Measurements from ENCODE around the gene LGR6.
A peak's percentile ranks its signal among the peaks of the same experiment; 100 is the strongest.

The LGR6 gene

GRCh38 chr1:202272103-202272845 is 78.7 kb downstream of the LGR6 start:
- no peak for DNase-seq

GRCh38 chr1:202274611-202275010 is 81.0 kb downstream of the LGR6 start:
- DNase-seq, result no peak

- no peak for DNase-seq
Measured at GRCh38 chr1:202275061-202275770, 81.6 kb downstream of the LGR6 start.

- DNase-seq, result no peak
Measured at GRCh38 chr1:202276081-202276715, 82.6 kb downstream of the LGR6 start.

- DNase-seq, result no peak
Measured at GRCh38 chr1:202276920-202277319, 83.3 kb downstream of the LGR6 start.

GRCh38 chr1:202278751-202279150 is 85.2 kb downstream of the LGR6 start:
- no peak for DNase-seq

GRCh38 chr1:202279806-202280205 is 86.2 kb downstream of the LGR6 start:
- no peak for DNase-seq

GRCh38 chr1:202280595-202280994 is 87.0 kb downstream of the LGR6 start:
- DNase-seq, result no peak

GRCh38 chr1:202281316-202282024 is 87.9 kb downstream of the LGR6 start:
- no peak for DNase-seq

- no peak for DNase-seq
Measured at GRCh38 chr1:202282025-202282371, 88.4 kb downstream of the LGR6 start.

GRCh38 chr1:202282596-202283283 is 89.1 kb downstream of the LGR6 start:
- DNase-seq, result no peak

GRCh38 chr1:202283379-202283844 is 89.8 kb downstream of the LGR6 start:
- DNase-seq, result no peak

GRCh38 chr1:202283991-202284390 is 90.4 kb downstream of the LGR6 start:
- no peak for DNase-seq

GRCh38 chr1:202285908-202286307 is 92.3 kb downstream of the LGR6 start:
- DNase-seq, result no peak

- no peak for DNase-seq
Measured at GRCh38 chr1:202286622-202287097, 93.1 kb downstream of the LGR6 start.

GRCh38 chr1:202287196-202287595 is 93.6 kb downstream of the LGR6 start:
- no peak for DNase-seq

- DNase-seq, result peak; percentile 70
Measured at GRCh38 chr1:202288177-202288576, 94.6 kb downstream of the LGR6 start.

- DNase-seq, result no peak
Measured at GRCh38 chr1:202289009-202289408, 95.4 kb downstream of the LGR6 start.

- DNase-seq, result no peak
Measured at GRCh38 chr1:202291001-202291400, 97.4 kb downstream of the LGR6 start.

GRCh38 chr1:202291961-202292712 is 98.5 kb downstream of the LGR6 start:
- DNase-seq, result no peak

GRCh38 chr1:202292773-202293172 is 99.2 kb downstream of the LGR6 start:
- DNase-seq, result no peak

- DNase-seq, result no peak
Measured at GRCh38 chr1:202293569-202293968, 100.0 kb downstream of the LGR6 start.
